Measurements from ENCODE around the gene NRXN3.

- TF ChIP-seq, protein P1, sequence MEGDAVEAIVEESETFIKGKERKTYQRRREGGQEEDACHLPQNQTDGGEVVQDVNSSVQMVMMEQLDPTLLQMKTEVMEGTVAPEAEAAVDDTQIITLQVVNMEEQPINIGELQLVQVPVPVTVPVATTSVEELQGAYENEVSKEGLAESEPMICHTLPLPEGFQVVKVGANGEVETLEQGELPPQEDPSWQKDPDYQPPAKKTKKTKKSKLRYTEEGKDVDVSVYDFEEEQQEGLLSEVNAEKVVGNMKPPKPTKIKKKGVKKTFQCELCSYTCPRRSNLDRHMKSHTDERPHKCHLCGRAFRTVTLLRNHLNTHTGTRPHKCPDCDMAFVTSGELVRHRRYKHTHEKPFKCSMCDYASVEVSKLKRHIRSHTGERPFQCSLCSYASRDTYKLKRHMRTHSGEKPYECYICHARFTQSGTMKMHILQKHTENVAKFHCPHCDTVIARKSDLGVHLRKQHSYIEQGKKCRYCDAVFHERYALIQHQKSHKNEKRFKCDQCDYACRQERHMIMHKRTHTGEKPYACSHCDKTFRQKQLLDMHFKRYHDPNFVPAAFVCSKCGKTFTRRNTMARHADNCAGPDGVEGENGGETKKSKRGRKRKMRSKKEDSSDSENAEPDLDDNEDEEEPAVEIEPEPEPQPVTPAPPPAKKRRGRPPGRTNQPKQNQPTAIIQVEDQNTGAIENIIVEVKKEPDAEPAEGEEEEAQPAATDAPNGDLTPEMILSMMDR (tag by site-specific recombination; IDR thresholded peaks at IDR 0.05): no peak
- TF ChIP-seq YY1 (tag by site-specific recombination; IDR thresholded peaks at IDR 0.05) (no peak), ELK4 (IDR thresholded peaks at IDR 0.05; ENCODE audit: borderline replicate concordance, low read depth, low read length) (no peak), ZNF362 (tag by site-specific recombination; IDR thresholded peaks at IDR 0.05) (no peak), MYNN (tag by site-specific recombination; IDR thresholded peaks at IDR 0.05; ENCODE audit: borderline replicate concordance) (no peak), ZNF23 (tag by site-specific recombination; IDR thresholded peaks at IDR 0.05; ENCODE audit: borderline replicate concordance) (no peak), ATF2 (tag by site-specific recombination; IDR thresholded peaks at IDR 0.05; ENCODE audit: low read depth) (no peak), ZBTB21 (tag by site-specific recombination; IDR thresholded peaks at IDR 0.05) (no peak), ZNF138 (tag by site-specific recombination; IDR thresholded peaks at IDR 0.05; ENCODE audit: borderline replicate concordance) (no peak)
- TF ChIP-seq, protein P2, sequence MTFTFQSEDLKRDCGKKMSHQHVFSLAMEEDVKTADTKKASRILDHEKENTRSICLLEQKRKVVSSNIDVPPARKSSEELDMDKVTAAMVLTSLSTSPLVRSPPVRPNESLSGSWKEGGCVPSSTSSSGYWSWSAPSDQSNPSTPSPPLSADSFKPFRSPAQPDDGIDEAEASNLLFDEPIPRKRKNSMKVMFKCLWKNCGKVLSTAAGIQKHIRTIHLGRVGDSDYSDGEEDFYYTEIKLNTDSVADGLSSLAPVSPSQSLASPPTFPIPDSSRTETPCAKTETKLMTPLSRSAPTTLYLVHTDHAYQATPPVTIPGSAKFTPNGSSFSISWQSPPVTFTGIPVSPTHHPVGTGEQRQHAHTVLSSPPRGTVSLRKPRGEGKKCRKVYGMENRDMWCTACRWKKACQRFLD (tag by site-specific recombination; IDR thresholded peaks at IDR 0.05): no peak
Measured at GRCh38 chr14:79596551-79596950, 1426.4 kb downstream of the NRXN3 start.
